Anterior cingulate cortex (tissue), 58 donors: Measurements from ENCODE around the gene FAM209B.
A peak's percentile ranks its signal among the peaks of the same experiment; 100 is the strongest.
"Not testable (repeated sequence)": the region's sequence is repeated elsewhere in the genome, so short reads cannot be mapped to it uniquely, and the experiment has no call there.

Source experiments
- DNase-seq, 58 donors: peaks; one replicate each; lab custom pipeline; 2025; lab: John Stamatoyannopoulos, UW

The FAM209B gene

GRCh38 chr20:56527521-56527920 lies 5.5 kb upstream of the FAM209B start:
- DNase-seq = no peak

DNA sequence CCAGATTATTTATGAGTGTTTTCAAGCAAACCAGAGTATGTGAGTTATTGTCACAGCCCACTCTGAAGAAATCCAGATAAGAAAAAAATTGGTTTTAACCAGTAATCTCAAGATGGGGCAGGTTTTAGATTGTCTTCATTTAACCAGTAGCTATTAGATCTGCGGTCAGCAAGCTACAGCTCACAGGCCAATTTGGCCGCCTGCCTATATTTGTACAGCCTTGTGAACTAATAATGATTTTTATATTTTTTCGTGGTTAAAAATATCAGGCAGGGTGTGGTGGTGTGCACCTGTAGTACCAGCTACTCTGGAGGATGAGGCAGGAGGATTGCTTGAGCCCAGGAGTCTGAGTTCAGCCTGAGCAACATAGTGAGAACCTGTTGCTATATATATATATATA lies 5.0 kb downstream of the FAM209B start:
- DNase-seq = no peak

GRCh38 chr20:56540415-56540814 lies 7.4 kb downstream of the FAM209B start:
- no peak for DNase-seq

DNA sequence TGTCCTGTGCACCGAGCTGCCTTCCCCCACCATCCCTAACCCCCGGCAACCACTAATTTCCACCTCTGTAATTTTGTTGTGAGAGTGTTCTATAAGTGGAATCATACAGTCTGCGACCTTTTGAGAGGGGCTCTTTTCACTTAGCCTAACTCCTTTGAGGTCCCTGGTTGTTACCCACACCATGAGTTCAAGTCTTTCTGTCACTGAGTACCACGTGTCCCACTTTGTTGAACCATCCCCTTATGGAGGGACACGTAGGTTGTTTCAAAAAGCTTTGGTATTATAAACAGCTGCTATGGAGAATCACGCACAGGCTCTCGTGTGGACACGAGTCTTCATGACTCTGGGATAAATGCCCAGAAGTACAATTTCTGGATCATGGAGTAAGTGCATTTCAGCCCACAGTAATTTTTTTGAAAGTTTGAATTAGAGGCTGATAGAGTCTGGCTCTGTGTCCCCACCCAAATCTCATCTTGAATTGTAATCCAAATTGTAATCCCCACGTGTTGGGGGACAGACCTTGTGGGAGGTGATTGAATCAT lies 9.5 kb downstream of the FAM209B start:
- DNase-seq = no peak

GRCh38 chr20:56551571-56551970 lies 18.5 kb downstream of the FAM209B start:
- no peak for DNase-seq

DNA sequence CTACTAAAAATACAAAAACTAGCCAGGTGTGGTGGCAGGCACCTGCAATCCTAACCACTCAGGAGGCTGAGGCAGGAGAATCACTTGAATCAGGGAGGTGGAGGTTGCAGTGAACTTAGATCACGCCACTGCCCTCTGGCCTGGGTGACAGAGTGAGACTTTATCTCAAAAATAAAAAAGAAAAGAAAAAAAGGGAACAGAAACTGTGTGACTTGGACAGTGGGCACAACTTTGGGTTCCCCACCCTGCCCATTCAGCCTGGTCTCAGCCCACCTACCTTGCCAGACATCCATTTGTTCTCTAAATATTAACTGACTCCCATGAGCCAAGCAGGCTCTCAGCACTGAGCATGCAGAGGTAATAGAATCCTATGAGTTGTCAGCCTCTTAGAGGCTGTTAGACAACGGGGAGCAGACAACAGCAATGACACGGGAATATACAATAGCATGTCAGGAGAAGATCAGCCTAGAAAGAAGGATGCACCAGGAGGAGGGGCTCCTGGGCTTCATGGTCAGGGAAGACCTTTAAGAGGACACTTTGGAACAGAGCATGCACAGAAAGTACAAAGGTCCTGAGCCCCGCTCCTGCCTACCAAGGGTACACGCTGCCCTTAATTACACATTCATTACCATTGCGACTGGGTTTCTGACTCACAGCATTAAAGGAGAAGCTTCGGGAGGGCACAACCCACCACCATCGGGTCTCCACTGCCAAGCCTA lies 20.0 kb downstream of the FAM209B start:
- DNase-seq = peak in 1 of 58 donors; percentile 3

DNA sequence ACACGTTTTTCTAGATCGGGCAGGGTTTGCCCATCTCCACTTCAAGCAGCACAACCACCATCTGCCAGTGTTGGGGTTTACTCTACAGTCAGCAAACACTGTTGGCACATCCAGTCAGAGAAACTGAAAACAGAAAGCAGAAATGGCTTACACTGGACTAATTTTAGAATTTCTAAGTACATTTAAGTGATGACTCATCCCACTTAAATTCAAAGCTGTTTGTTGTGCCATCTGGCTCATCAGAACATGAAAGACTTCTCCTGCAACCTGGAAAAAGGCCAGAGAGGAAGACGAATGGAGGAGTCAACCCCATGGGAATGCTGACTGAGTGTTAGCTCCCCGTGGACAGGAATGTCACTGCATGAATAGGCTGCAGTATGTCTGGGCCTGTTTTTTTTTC lies 21.8 kb downstream of the FAM209B start:
- DNase-seq = peak in 34 of 58 donors; percentile 4 to 79 (median 30)

GRCh38 chr20:56558968-56559367 lies 25.9 kb downstream of the FAM209B start:
- no peak for DNase-seq

- not testable (repeated sequence) for DNase-seq
These were observed 31.5 kb downstream of the FAM209B start for GRCh38 chr20:56564526-56564925.

- DNase-seq = no peak
These were observed 32.5 kb downstream of the FAM209B start for GRCh38 chr20:56565511-56565910.

DNA sequence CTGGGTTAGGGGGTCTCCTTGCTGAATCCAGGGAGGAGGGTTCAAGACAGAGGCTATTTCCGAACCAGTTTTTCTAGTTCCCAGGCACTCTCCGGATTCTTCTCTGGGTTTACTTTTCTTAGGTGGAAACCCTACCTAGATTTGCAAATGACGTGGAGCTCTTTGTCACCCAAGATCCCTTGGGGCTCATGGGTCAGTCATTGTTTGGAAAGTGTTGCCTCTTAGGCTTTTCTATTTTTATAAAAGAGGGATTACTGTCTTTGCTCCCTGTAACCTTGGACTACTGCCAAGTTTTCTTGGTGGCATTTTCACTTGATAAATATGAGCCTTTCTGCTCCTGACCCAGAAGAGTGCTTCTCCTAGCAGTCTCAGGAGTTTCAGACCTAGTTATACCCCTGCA lies 33.6 kb downstream of the FAM209B start:
- DNase-seq = no peak

DNA sequence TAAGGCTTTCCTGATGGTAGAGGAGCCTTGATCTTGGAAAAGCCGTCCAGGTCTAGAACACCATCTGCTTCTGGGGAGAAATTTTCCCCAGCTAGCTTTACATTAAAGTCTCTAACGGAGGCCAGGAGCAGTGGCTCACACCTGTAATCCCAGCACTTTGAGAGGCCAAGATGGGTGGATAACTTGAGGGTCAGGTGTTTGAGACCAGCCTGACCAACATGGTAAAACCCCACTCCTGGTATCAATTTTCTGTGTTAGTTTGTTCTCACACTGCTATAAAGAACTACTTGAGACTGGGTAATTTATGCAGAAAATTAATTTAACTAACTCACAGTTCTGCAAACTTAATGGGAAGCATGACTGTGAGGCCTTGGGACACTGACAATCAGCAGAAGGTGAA lies 37.8 kb downstream of the FAM209B start:
- no peak for DNase-seq

DNA sequence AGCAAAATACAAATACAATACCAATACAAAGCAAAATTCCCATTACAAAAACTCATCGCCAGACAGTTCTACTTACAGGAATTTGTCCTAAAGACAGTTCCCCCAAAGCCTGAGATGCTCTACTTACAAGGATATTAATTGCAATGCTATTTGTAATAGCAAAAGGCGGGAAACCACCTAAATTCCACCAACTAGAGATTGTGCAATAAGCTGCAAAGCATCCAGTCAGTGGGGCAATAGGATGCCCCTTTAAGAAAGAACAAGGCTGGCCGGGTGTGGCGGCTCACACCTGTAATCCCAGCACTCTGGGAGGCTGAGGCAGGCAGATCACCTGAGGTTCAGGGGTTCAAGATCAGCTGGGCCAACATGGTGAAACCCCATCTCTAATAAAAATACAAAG lies 39.1 kb downstream of the FAM209B start:
- no peak for DNase-seq

DNA sequence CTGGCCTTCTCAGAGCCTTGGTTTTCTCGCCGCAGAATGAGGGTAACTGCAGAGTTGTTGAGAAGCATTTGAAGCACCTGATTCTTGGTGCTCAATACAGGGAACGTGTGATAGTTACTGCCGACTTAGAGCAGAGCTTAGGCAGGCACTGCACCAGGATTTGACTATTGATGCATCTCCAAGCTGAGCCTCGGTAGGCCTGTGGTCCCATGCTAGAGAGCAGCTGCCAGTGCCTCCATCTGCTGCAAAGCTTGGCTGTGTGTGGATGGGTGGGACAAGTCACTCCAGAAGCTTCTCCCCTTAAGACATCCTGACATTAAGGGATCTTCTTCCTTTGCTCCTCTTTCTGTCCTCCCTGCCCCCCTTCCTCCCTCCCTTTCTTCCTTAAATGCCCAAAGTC lies 40.9 kb downstream of the FAM209B start:
- no peak for DNase-seq

- DNase-seq = no peak
These were observed 41.6 kb downstream of the FAM209B start for GRCh38 chr20:56574531-56575142.

GRCh38 chr20:56575157-56575556 lies 42.1 kb downstream of the FAM209B start:
- no peak for DNase-seq

GRCh38 chr20:56575961-56576360 lies 42.9 kb downstream of the FAM209B start:
- DNase-seq = no peak

DNA sequence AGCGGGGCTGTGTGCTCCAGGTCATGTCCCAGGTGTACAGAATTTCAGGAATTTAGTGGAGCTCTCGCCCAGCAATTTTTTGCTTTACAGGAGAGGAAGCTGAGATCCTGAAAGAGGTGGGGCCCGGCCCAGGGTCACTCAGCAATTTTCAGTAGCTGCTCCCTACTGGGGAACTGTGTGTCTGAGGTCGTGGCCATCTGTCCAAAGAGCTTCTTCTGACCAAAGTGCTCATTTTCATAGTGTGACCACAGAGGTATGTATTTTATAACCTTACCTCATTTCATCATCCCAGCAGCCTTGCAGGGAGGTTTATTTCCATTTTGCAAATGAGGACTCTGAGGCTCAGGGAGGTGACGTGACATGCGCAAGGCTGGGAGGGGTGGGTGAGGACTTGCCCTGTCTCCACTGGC lies 46.3 kb downstream of the FAM209B start:
- DNase-seq = no peak

- no peak for DNase-seq
These were observed 47.2 kb downstream of the FAM209B start for GRCh38 chr20:56580226-56580625.

- no peak for DNase-seq
These were observed 48.7 kb downstream of the FAM209B start for GRCh38 chr20:56581701-56582100.

GRCh38 chr20:56582542-56582941 lies 49.5 kb downstream of the FAM209B start:
- DNase-seq = no peak

DNA sequence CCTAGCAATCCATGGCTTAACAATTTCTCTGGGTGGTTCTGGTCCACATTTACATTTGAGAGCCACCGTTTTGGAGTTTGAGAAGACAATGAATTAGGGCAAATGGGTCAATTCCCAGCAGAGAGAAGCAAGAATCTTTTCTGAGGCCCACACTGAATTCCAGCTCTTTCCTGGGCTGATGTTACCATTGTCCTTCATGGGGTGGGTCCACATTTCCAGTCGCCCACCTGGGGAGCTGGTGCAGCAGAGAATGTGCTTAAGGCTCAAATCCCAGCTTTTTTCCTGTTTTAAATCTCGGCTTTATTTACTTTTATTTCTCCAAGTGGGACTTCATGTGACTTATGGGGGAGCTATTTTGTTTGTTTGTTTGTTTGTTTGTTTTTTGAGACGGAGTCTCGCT lies 51.9 kb downstream of the FAM209B start:
- DNase-seq = no peak
